ENCODE data around the gene NKRF.

The NKRF gene

DNA sequence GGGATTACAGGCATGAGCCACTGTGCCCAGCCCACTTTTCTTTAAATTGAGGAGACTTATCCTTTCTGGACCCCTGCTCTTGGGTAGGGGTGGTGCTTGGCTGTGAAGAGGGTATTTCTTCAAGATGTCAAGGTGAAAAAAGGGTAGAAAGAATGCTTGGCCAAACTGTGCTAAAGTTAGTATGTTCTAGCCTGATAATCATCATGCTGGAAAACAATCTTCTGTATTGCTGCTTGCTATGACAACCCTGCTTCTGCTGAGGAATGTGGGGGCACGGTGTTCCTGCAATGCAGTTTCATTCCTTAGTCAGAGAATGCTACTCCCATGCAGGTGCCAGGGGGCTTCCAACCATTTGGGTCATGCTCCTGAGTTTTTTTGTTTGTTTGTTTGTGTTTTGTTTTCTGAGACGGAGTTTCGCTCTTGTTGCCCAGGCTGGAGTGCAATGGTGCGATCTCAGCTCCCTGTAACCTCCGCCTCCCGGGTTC, 35.8 kb downstream of the NKRF start:
- TF ChIP-seq, protein P1, sequence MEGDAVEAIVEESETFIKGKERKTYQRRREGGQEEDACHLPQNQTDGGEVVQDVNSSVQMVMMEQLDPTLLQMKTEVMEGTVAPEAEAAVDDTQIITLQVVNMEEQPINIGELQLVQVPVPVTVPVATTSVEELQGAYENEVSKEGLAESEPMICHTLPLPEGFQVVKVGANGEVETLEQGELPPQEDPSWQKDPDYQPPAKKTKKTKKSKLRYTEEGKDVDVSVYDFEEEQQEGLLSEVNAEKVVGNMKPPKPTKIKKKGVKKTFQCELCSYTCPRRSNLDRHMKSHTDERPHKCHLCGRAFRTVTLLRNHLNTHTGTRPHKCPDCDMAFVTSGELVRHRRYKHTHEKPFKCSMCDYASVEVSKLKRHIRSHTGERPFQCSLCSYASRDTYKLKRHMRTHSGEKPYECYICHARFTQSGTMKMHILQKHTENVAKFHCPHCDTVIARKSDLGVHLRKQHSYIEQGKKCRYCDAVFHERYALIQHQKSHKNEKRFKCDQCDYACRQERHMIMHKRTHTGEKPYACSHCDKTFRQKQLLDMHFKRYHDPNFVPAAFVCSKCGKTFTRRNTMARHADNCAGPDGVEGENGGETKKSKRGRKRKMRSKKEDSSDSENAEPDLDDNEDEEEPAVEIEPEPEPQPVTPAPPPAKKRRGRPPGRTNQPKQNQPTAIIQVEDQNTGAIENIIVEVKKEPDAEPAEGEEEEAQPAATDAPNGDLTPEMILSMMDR (IDR thresholded peaks at IDR 0.05; ENCODE audit: low read depth, low read length, missing control alignments): no peak
- no peak overlapping the region for H3K4me3 ChIP-seq (ENCODE audit: low read depth, low read length)
- in situ Hi-C loops (cut with HindIII; ENCODE audit: low sequenced_read_pairs): no loop called here
- no peak for DNase-seq (ENCODE audit: low read depth)

DNA sequence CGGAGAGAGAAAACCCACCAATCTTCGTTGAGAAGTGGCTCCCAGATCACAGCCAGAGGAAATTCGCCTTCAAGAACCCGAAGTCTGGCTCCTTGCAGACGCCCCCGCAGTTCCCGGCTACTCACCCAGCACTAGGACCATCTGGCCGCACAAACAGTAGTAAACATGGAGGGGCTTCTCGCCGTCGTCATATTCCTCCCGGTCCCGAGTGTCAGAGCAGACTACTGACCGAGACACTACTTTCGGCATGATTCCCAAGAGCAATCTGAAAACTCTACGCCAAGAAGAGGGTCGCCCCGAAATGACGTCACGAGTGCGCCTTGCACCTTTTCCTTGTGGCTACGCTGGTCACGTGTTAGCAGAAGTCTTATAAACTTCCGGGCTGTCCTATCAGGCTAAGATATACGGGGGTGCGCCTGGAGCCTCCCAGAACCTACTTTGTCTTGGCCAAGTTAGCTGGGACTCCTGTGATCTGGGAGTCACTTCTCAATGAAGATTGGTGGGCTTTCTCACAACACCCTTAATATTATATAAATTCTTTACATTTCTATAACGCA, 41.0 kb downstream of the NKRF start, which contains the start of gene STEEP1:
STEEP1 (minus strand) TSS at position 303 of the 557 bp plus-strand sequence; CDS start at position 249, 54 bp downstream.
- H3K4me3 ChIP-seq (ENCODE audit: low read depth, low read length): peak within 1 kb of the TSS; percentile 66
- TF ChIP-seq, protein P1 (IDR thresholded peaks at IDR 0.05; ENCODE audit: low read depth, low read length, missing control alignments): no peak
- peak; percentile 86 for DNase-seq (ENCODE audit: low read depth)
- in situ Hi-C loops (cut with HindIII; ENCODE audit: low sequenced_read_pairs): no loop called here

DNA sequence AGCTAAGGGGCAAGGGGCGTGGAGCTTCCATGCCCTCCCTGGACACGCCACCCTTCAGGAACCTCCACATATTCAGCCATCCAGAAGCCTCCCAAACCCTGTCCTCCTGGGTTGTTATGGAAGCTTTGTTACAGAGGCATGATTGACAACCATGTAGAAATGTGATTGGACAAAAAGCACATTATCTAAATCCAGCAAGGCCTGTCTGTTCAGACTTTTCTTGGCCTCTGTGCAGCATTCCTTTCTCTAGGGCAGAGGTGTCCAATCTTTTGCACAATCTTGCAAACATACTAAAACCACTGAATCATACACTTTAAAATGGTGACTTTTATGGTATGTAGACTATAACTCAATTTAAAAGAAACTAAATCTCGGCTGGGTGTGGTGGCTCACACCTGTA, 53.7 kb downstream of the NKRF start:
- H3K4me3 ChIP-seq (ENCODE audit: low read depth, low read length): no peak overlapping the region
- no peak for DNase-seq (ENCODE audit: low read depth)
- in situ Hi-C loops (cut with HindIII; ENCODE audit: low sequenced_read_pairs): no loop called here
- TF ChIP-seq, protein P1 (IDR thresholded peaks at IDR 0.05; ENCODE audit: low read depth, low read length, missing control alignments): no peak

DNA sequence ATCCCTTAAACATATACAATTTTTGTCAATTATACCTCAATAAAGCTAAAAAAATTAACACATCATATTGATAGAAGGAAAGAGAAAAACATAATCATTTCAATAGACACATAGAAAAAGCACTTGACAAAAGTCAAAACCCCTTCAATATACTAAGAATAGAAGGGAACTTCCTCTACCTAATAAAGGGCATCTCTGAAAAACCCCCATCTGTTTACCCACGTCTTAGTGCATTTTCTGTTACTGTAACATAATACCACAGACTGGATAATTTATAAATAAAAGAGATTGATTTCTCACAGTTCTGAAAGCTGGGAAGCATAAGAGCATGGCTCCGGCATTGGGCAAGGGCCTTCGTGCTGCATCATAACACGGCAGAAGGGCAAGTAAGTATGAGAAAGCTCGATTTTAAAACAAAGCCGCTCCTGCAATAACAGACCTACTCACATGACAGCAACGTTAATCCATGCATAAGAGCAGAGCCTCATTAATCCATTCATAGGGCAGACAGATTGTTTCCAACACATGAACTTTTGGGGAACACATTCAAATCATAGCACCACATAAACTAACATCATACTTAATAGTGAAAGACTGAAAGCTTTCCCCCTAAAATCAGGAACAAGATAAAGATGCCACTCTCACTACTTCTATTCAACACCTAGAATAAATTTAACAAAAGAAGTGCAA, 56.8 kb downstream of the NKRF start:
- no peak overlapping the region for H3K4me3 ChIP-seq (ENCODE audit: low read depth, low read length)
- in situ Hi-C loops (cut with HindIII; ENCODE audit: low sequenced_read_pairs): no loop called here
- DNase-seq (ENCODE audit: low read depth): no peak
- TF ChIP-seq, protein P1 (IDR thresholded peaks at IDR 0.05; ENCODE audit: low read depth, low read length, missing control alignments): no peak

DNA sequence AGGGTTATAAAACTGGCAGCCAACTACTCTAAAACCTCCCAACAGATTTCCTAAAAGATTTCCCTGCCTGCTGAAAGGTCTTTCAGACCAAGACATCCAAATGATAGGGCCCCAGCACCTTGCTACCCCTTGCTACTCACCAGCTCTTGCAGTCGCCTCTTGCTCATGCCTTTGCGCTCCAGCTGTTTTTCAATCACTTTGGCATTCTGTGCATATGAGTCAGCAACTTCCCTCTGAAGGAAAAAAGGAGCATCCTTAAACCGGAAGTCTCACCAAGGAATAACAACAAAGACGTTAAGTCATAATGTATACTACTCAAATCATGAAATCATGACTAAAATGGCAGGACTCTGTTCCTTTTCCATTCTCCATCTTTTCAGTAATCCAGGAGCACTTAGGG, 65.0 kb downstream of the NKRF start:
- TF ChIP-seq, protein P1 (IDR thresholded peaks at IDR 0.05; ENCODE audit: low read depth, low read length, missing control alignments): no peak
- in situ Hi-C loops (cut with HindIII; ENCODE audit: low sequenced_read_pairs): no loop called here
- peak; percentile 15 for DNase-seq (ENCODE audit: low read depth)

DNA sequence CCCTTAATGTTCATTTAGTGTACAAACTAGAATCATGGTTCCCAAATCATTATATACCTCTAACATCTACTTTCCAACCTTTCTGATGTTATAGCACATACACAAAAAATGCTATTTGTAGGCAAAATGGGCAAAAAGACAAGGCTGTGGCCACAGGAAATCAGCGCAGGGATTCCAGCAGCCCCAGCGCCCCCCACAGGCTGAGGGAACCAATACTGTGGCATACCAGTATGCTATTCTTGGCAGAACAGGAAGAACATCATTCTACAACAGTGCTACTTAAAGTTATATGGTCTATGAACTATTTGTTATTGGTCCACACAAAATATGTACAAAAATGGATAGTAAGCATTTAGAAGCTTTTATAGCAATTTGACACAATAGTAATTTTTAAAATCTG, 66.4 kb downstream of the NKRF start:
- in situ Hi-C loops (cut with HindIII; ENCODE audit: low sequenced_read_pairs): no loop called here
- no peak for DNase-seq (ENCODE audit: low read depth)
- TF ChIP-seq, protein P1 (IDR thresholded peaks at IDR 0.05; ENCODE audit: low read depth, low read length, missing control alignments): no peak
- no peak overlapping the region for H3K4me3 ChIP-seq (ENCODE audit: low read depth, low read length)

More for the DNA sequence above, 65.0 kb downstream of the NKRF start:
- H3K4me3 ChIP-seq (ENCODE audit: low read depth, low read length): no peak overlapping the region
